A673 (cell line): ENCODE data around the gene KIRREL3. TPM values are rescaled to one million over a fixed set of nuclear protein-coding genes. Genes with fewer than 3 reads are reported as not detected.
A peak's percentile ranks its signal among the peaks of the same experiment; 100 is the strongest.

Source experiments
- BruUV-seq: library from RNA; stranded (reverse); fragments of 400-500 nt; replicated peaks from 2 replicates; lab custom pipeline; 2021; lab: Mats Ljungman, UMichigan
- CTCF ChIA-PET: fragments of 300-600 bp; sonication (Branson Sonifier 250); formaldehyde crosslinking; loops from one replicate; lab custom pipeline; 2022; ENCODE audit warnings: antibody characterized with exemption; lab: Charles Lee
- POLR2A ChIA-PET: fragments of 300-600 bp; sonication (Branson Sonifier 250); formaldehyde crosslinking; loops from one replicate; lab custom pipeline; 2022; ENCODE audit warnings: antibody characterized with exemption; ENCODE audit not compliant: low non-redundant PET; lab: Charles Lee
- DNase-seq: peaks from one replicate; pipeline ENCODE4 v3.0.0-alpha.2; 2015; ENCODE audit warnings: low spot score
- H3K27ac ChIP-seq: fragments of 200-600 bp; sonication (generic); 2 replicates; pipeline ENCODE4 v1.5.1; 2016; ENCODE audit warnings: mixed run types, low read depth, mild to moderate bottlenecking, mixed read lengths, antibody characterized with exemption, low read length; ENCODE audit not compliant: poor library complexity, severe bottlenecking
- H3K27me3 ChIP-seq: fragments of 200-600 bp; sonication (generic); replicated peaks from 2 replicates; pipeline ENCODE4 v1.6.1; 2017; ENCODE audit warnings: mixed run types, low read depth, mild to moderate bottlenecking, mixed read lengths, antibody characterized with exemption, low read length; ENCODE audit not compliant: insufficient read depth, poor library complexity
- H3K36me3 ChIP-seq: fragments of 200-600 bp; sonication (generic); 2 replicates; pipeline ENCODE4 v1.6.1; 2016; ENCODE audit warnings: mixed run types, mild to moderate bottlenecking, mixed read lengths, antibody characterized with exemption, low read length; ENCODE audit not compliant: insufficient read depth, poor library complexity, severe bottlenecking
- H3K4me1 ChIP-seq: fragments of 200-600 bp; sonication (generic); 2 replicates; pipeline ENCODE4 v1.6.1; 2017; ENCODE audit warnings: mixed run types, mild to moderate bottlenecking, mixed read lengths, antibody characterized with exemption, low read length; ENCODE audit not compliant: insufficient read depth, poor library complexity, severe bottlenecking
- H3K4me3 ChIP-seq: fragments of 200-600 bp; sonication (generic); 2 replicates; pipeline ENCODE4 v1.5.1; 2016; ENCODE audit warnings: low read depth, mixed run types, mild to moderate bottlenecking, mixed read lengths, low read length; ENCODE audit not compliant: poor library complexity, severe bottlenecking
- H3K9me3 ChIP-seq: fragments of 200-600 bp; sonication (generic); 2 replicates; pipeline ENCODE4 v1.6.1; 2016; ENCODE audit warnings: mixed run types, low read depth, mild to moderate bottlenecking, mixed read lengths, antibody characterized with exemption, low read length; ENCODE audit not compliant: poor library complexity, severe bottlenecking
- CTCF ChIP-seq: fragments of 300-800, 200-600 bp; sonication (generic); conservative IDR thresholded peaks from 2 replicates; pipeline ENCODE4 v1.5.1; 2017; ENCODE audit warnings: low read depth, mild to moderate bottlenecking, antibody characterized with exemption, low read length, moderate library complexity, mixed read lengths
- EZH2 ChIP-seq: fragments of 200-600 bp; sonication (generic); IDR thresholded peaks from 2 replicates; pipeline ENCODE4 v1.6.1; 2017; ENCODE audit warnings: borderline replicate concordance, low read depth, mild to moderate bottlenecking, mixed read lengths, antibody characterized with exemption, low read length; ENCODE audit not compliant: poor library complexity, severe bottlenecking
- intact Hi-C: fragments of 100-400 bp; cut with micrococcal nuclease; formaldehyde crosslinking; loops from one replicate; pipeline ENCODE4 v1.10.0; 2022; ENCODE audit not compliant: unreplicated experiment
- total RNA-seq: library from RNA; stranded (reverse); gene quantifications from 2 replicates; pipeline ENCODE4 v1.2.3, GENCODE V29; 2021

Gene KIRREL3
- total RNA-seq, 1 experiment from 2014 or later = not detected

- no peak overlapping the region for H3K4me3 ChIP-seq
- no peaks in the 10 kb centered on the region for H3K9me3 ChIP-seq
- CTCF ChIA-PET = interaction anchor here (0.7 kb wide), 1 partner anchor 311 kb away, joined by 4 read pairs; no protein-coding TSS in a partner anchor
- TF ChIP-seq EZH2 (no peak), CTCF (no peak)
- H3K27me3 ChIP-seq = peaks cover 13% of the 10 kb centered on the region
- no peaks in the 10 kb centered on the region for H3K4me1 ChIP-seq
- H3K27ac ChIP-seq = no peak overlapping the region
- no peaks in the 10 kb centered on the region for H3K36me3 ChIP-seq
- intact Hi-C loops = loop anchor here (10.0 kb wide), 1 partner anchor 466 kb away; no protein-coding TSS in a partner anchor
- POLR2A ChIA-PET = no interaction called here
- BruUV-seq = no TSS peak
- no peak for DNase-seq
Observed at GRCh38 chr11:126878913-126879482, 121.6 kb downstream of the KIRREL3 start.

- no TSS peak for BruUV-seq
- Histone ChIP-seq H3K27ac (no peak overlapping the region), H3K9me3 (no peaks in the 10 kb centered on the region), H3K36me3 (no peaks in the 10 kb centered on the region), H3K4me1 (no peaks in the 10 kb centered on the region), H3K27me3 (peaks cover 13% of the 10 kb centered on the region), H3K4me3 (no peak overlapping the region)
- ChIA-PET POLR2A (no interaction called here), CTCF (no interaction called here)
- TF ChIP-seq CTCF (peak; percentile 54), EZH2 (no peak)
- intact Hi-C loops = loop anchor here (10.0 kb wide), 1 partner anchor 470 kb away; no protein-coding TSS in a partner anchor
- peak; percentile 10 for DNase-seq
Observed at GRCh38 chr11:126874831-126875230, 125.7 kb downstream of the KIRREL3 start.

GRCh38 chr11:126874276-126874675, 126.3 kb downstream of the KIRREL3 start:
- Histone ChIP-seq H3K36me3 (no peaks in the 10 kb centered on the region), H3K4me1 (no peaks in the 10 kb centered on the region), H3K27me3 (peaks cover 13% of the 10 kb centered on the region), H3K9me3 (no peaks in the 10 kb centered on the region), H3K4me3 (no peak overlapping the region), H3K27ac (no peak overlapping the region)
- TF ChIP-seq EZH2 (no peak), CTCF (no peak)
- no TSS peak for BruUV-seq
- DNase-seq = no peak
- ChIA-PET POLR2A (no interaction called here), CTCF (no interaction called here)
- intact Hi-C loops = loop anchor here (10.0 kb wide), 1 partner anchor 471 kb away; no protein-coding TSS in a partner anchor
